Measurements from ENCODE around the gene DNM3. TPM values are rescaled to one million over a fixed set of nuclear protein-coding genes. Genes with fewer than 3 reads are reported as not detected.

Gene DNM3
- total RNA-seq, 2 experiments from 2014 or later = 1.6 to 1.8 TPM

GRCh38 chr1:171995573-171995972 lies 154.3 kb downstream of the DNM3 start:
- Mint-ChIP-seq H3K9me3 (no peaks in the 10 kb centered on the region), H3K4me1 (ENCODE audit: low read depth) (no peaks in the 10 kb centered on the region), H3K27me3 (peaks cover 5% of the 10 kb centered on the region), H3K36me3 (ENCODE audit: low read depth) (no peaks in the 10 kb centered on the region), H3K27ac (no peak overlapping the region), H3K4me3 (no peak overlapping the region)
- intact Hi-C loops (cut with DNase I, micrococcal nuclease) = no loop called here
- DNase-seq (no peak), ATAC-seq (ENCODE audit: poor library complexity) (no peak)
- no peaks in the 10 kb centered on the region for H3K36me3 ChIP-seq (ENCODE audit: insufficient read depth, low read length)
- POLR2A ChIA-PET = no interaction called here
- CTCF ChIA-PET = no interaction called here
- H3K4me3 ChIP-seq (ENCODE audit: low read length) = no peak overlapping the region
- H3K27me3 ChIP-seq (ENCODE audit: control insufficient read depth in 1 of 2, insufficient read depth in 2 of 2, low read length in 2 of 2) = no peaks in the 10 kb centered on the region
- H3K9me3 ChIP-seq (ENCODE audit: control insufficient read depth in 1 of 2, insufficient read depth in 1 of 2, low read length in 2 of 2) = no peaks in the 10 kb centered on the region
- no peaks in the 10 kb centered on the region for H3K4me1 ChIP-seq (ENCODE audit: insufficient read depth, low read length)
- no peak overlapping the region for H3K27ac ChIP-seq (ENCODE audit: low read depth in 1 of 2, low read length in 2 of 2)
- no peak for TF ChIP-seq CTCF (IDR thresholded peaks at IDR 0.05)

DNA sequence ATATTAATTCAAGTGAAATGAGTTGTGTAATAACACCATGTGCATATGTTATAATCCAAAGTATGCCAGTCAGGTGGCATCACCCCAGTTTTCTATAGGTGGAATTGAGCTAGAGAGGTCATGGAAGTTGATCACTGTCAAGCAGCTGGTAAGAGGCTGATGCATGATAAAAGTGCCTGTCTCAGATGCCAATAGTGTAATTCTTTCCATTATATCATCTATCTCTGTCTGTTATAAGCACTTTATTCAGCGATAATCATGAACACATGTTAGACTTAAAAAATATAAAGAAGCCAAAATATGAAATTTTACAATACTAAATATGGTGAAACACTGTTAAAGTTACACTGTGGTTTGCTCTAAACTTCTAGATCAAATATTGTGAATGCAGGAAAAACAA lies 156.6 kb downstream of the DNM3 start:
- H3K27me3 ChIP-seq (ENCODE audit: control insufficient read depth in 1 of 2, insufficient read depth in 2 of 2, low read length in 2 of 2) = no peaks in the 10 kb centered on the region
- Mint-ChIP-seq H3K27me3 (peaks cover 5% of the 10 kb centered on the region), H3K4me3 (no peak overlapping the region), H3K4me1 (ENCODE audit: low read depth) (no peaks in the 10 kb centered on the region), H3K9me3 (no peaks in the 10 kb centered on the region), H3K36me3 (ENCODE audit: low read depth) (no peaks in the 10 kb centered on the region), H3K27ac (no peak overlapping the region)
- ATAC-seq (ENCODE audit: poor library complexity) = no peak
- intact Hi-C loops (cut with DNase I, micrococcal nuclease) = no loop called here
- H3K36me3 ChIP-seq (ENCODE audit: insufficient read depth, low read length) = no peaks in the 10 kb centered on the region
- no peak overlapping the region for H3K27ac ChIP-seq (ENCODE audit: low read depth in 1 of 2, low read length in 2 of 2)
- no peak overlapping the region for H3K4me3 ChIP-seq (ENCODE audit: low read length)
- POLR2A ChIA-PET = no interaction called here
- no peaks in the 10 kb centered on the region for H3K9me3 ChIP-seq (ENCODE audit: control insufficient read depth in 1 of 2, insufficient read depth in 1 of 2, low read length in 2 of 2)
- CTCF ChIA-PET = no interaction called here
- TF ChIP-seq CTCF (IDR thresholded peaks at IDR 0.05) = no peak
- no peak for DNase-seq
- no peaks in the 10 kb centered on the region for H3K4me1 ChIP-seq (ENCODE audit: insufficient read depth, low read length)

DNA sequence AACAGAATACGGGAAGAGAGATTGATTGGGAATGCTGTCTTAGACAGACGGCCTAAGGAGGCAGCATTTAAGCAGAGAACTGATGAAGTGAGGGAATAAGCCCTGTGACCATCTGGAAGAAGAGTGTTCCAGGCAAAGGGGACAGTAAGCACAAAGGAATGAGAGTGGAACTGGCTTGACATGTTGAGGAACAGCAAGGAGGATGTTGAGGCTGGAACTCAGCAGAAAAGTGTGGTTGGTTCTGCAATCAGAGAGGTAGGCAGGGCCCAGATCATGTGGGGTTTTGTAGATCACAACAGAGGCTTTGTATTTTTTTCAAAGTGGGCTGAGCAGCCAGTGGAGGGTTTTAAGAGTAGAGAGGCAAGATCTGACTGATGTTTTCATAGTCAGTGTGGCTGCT lies 157.4 kb downstream of the DNM3 start:
- TF ChIP-seq CTCF (IDR thresholded peaks at IDR 0.05) = no peak
- Mint-ChIP-seq H3K27me3 (peaks cover 5% of the 10 kb centered on the region), H3K36me3 (ENCODE audit: low read depth) (no peaks in the 10 kb centered on the region), H3K9me3 (no peaks in the 10 kb centered on the region), H3K4me1 (ENCODE audit: low read depth) (no peaks in the 10 kb centered on the region), H3K27ac (no peak overlapping the region), H3K4me3 (no peak overlapping the region)
- DNase-seq (no peak), ATAC-seq (ENCODE audit: poor library complexity) (no peak)
- POLR2A ChIA-PET = no interaction called here
- Histone ChIP-seq H3K4me3 (ENCODE audit: low read length) (no peak overlapping the region), H3K27ac (ENCODE audit: low read depth in 1 of 2, low read length in 2 of 2) (no peak overlapping the region), H3K4me1 (ENCODE audit: insufficient read depth, low read length) (no peaks in the 10 kb centered on the region), H3K36me3 (ENCODE audit: insufficient read depth, low read length) (no peaks in the 10 kb centered on the region), H3K9me3 (ENCODE audit: control insufficient read depth in 1 of 2, insufficient read depth in 1 of 2, low read length in 2 of 2) (no peaks in the 10 kb centered on the region), H3K27me3 (ENCODE audit: control insufficient read depth in 1 of 2, insufficient read depth in 2 of 2, low read length in 2 of 2) (no peaks in the 10 kb centered on the region)
- intact Hi-C loops (cut with DNase I, micrococcal nuclease) = no loop called here
- CTCF ChIA-PET = no interaction called here

All from CD4-positive, alpha-beta T cell (primary cell).